Eye (tissue), 1 donor: ENCODE data around the gene CFAP46.
"Not testable (repeated sequence)": the region's sequence is repeated elsewhere in the genome, so short reads cannot be mapped to it uniquely, and the experiment has no call there.

Experiments used
- DNase-seq: peaks from one replicate; pipeline ENCODE4 v3.0.0-alpha.2; 2015

CFAP46 gene

DNA sequence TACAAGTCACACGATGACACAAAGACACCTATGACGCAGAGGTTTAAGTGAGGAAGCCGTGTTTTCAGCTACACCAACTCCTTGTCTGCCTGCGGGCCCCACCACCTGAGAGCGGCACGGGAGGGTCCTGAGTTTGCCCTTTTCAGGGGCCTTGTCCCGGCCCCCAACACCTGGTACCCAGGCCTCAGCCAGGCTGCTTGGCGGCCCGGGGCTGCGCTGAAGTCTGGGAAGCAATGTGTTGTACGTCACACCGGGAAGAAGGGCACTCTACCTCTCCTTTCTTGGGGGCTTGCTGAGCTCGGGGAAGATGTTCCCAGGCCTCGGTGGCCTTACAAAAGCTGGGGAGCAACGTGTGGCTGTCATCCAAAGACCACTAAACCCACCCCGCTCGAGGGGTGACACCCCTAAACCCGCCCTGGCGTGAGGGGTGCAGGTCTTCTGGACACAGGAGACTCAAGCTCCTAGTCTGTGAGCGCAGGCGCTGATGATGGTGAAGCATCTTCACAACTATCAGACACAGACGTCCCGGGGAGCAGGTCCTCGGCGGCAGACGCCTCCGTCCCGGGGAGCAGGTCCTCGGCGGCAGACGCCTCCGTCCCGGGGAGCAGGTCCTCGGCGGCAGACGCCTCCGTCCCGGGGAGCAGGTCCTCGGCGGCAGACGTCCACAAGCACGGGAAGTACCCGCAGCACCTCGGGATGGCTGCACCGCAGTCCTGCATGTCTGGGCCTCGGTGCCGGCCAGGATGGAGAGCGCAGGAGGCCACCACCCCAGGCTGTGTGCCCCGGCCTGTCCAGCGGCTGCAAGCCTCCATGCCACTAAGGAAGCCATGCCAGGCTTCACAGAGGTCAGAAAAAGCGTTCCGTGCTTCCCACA lies 15.4 kb downstream of the CFAP46 start:
- no peak for DNase-seq

DNA sequence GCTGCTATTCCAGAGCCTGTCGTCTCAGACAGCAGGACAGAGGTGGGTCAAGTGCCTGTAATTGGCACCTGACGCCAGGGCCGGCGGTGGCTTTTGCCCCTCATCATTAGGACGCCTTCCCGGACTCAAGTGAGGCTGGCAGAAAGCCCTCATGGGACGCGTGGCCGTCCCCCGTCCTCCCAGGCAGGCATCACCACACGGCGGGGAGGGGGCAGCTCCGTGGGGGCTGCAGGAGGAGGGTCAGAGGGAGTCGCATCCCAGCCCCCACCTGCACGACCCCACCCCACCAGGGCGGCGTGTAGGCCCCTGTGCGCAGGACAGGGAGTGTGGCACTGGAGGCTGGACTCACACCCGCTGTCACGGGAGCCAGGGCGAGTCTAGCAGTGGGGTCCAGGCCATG lies 16.3 kb downstream of the CFAP46 start:
- DNase-seq = no peak

DNA sequence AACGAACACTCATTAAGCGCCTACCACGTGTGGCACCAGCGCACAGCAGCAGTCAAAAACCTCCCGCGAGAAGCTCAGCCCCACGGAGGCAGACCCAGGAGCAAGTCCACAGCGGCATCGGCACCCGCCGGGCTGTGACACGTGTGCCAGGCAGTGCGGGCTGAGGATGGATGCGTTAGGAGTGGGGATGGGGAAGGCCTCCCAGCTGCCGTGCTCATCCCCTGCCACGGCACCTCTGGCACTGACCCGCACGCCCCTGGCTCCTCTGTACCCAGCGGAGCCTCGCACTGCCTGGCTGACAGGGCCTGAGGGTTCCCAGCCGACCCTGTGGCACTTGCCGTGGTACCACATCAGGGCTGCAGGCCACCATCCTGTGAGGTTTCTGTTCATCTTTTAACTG lies 16.8 kb downstream of the CFAP46 start:
- DNase-seq = no peak

DNA sequence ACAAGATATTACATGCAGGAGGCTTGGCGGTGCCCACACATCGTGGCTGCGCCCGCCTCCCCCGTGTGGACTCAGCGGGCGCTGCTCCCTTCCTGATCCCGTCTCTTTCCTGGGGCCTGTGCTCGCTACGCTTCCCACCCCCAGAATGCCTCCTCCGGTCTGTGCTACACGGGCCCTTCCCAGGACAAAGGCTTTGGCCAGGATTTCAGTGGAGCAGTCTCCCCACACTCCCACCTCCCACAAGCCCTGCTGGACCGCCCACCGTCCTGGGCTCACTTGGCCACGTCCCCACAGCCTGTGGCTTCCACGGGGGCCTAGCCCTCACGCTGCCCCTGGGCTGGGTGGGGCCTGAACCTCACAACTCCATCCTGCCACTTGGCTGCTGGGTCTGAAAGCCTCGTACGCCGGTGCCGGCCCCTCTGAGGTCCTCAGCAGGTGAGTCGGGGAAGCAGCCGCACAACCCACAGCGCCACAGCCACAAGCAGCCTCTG lies 17.3 kb downstream of the CFAP46 start:
- no peak for DNase-seq

DNA sequence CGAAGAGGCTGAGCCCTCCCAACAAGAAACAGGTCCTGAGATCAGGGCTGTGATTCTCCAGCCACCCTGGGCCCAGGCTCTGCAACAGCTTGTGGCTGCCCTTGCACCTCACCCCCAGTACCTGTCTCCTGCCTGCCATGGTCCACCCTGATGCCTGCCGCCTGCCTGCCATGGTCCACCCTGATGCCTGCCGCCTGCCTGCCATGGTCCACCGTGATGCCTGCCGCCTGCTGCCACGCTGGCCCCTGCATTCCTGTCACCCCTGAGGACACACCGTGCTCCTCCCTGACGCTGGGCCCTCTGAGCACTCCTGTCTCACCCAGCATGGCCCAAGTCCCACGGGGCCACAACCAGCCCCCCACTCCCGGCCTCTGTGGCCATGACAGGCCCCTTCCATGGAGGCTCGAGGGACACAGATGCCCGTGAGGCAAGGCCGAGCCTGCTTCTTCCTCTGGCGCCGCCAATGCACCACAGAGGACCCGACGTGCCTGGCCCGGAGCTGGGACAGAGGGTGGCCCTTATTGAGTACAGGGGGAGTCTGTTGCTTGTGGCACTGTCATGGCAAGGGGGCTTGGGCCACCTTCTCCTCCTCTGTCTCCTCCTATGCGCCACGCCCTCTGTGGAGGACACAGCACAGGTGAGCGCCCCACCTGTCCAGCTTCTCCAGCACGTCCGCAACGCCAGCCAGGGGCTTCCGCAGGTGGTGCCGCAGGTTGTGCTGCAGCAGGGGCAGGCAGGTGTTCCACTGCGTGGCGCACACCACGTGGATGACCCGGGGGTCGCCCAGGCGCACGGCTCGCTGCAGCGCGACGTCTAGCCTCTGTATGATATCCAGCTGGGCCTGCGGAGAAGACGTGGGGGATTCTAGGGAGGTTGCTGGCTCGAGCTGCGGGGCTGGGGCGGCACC lies 18.1 kb downstream of the CFAP46 start:
- DNase-seq = no peak

DNA sequence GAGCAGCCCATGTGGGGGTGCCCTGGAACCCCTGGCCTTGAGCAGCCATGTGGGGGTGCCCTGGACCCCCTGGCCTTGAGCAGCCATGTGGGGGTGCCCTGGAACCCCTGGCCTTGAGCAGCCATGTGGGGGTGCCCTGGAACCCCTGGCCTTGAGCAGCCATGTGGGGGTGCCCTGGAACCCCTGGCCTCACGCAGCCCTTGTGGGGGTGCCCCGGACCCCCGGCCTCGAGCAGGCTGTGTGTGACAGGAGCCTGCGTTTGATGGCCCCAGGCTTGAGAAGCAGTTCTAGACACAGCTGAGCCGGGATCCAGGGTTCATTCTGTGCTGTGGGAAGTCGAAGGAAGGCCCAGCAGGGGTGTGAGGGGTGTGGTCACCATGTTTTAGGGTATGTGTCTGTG lies 19.0 kb downstream of the CFAP46 start:
- DNase-seq = not testable (repeated sequence)

DNA sequence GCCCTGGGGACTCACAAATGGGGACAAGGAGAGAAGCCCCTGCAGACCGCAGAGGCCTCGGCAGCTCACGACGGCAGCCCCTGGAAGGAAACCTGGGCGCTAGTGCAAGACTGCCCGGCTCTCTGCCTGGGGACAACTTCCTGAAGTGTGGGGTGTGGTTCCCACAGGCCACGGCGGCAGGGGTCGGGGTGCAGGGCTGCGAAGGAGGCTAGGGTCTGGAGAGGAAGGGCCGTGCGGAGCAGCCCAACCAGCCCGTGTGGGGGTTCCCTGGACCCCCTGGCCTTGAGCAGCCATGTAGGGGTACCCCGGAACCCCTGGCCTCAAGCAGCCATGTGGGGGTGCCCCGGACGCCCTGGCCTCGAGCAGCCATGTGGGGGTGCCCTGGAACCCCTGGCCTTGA lies 19.5 kb downstream of the CFAP46 start:
- no peak for DNase-seq

DNA sequence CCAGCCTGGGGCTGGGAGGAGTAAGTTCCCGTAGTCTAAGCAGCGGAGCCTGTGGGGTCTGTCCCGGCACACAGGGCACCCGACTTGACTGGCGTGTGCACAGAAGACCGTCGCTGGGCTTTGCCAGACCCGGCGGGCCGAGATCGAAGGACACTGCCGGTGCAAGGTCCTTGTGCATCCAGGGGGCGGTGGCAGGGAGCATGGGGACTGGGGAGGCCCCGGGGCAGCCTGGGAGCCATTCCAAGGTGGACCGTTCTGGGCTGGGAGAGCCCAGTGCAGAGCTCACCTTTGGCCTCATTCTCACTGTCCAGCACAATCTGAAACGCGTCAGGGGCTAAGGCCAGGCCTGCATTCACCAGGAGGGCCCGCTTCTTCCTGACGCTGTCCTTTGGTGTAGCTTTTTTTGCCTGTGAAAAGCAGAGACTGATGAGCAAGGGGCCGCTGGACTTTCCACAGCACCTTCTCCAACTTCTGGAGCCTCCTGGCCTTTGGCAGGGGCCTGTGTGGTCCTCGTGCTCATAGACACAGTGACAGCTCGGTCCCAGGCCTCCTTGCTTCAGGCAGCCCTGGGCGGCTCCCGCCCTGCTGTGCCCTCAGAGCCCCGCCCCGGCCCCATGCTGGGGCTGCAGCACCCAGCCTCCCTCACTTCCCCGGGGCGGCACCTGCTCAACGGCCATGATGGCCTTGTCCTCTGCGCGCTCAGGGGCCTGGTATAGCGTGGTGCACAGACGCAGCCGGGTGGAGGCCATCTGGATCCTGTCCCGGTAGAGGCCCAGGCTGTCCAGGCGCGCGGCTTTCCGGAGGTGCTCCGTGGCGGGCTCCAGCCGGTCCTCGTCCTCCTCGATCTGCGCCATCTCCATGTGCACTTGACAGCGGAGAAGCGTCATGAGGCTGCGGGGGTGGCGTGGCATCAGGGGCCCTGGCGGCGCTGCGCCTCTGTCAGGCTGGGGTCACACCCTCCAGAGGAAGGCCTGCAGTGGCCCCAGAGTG lies 20.3 kb downstream of the CFAP46 start:
- DNase-seq = no peak

DNA sequence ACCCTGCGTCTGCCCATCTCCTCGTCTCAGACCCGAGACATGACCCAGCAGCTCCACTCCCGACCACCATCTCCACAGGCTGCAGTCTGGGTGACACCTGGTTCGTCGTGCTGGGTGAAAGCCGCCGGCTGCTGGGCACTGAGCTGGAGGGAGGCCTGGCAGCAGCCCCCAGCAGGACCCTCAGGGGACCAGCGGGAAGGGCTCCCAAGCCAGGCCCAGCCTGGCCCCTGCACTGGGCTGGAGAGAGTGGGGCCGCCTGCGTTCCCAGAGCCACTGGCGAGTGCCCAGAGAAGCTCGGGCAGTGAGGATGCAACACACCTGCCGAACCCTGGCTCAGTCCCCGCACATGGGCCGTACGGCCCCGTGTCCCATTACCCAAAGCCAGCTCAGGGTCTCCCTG lies 21.3 kb downstream of the CFAP46 start:
- no peak for DNase-seq

DNA sequence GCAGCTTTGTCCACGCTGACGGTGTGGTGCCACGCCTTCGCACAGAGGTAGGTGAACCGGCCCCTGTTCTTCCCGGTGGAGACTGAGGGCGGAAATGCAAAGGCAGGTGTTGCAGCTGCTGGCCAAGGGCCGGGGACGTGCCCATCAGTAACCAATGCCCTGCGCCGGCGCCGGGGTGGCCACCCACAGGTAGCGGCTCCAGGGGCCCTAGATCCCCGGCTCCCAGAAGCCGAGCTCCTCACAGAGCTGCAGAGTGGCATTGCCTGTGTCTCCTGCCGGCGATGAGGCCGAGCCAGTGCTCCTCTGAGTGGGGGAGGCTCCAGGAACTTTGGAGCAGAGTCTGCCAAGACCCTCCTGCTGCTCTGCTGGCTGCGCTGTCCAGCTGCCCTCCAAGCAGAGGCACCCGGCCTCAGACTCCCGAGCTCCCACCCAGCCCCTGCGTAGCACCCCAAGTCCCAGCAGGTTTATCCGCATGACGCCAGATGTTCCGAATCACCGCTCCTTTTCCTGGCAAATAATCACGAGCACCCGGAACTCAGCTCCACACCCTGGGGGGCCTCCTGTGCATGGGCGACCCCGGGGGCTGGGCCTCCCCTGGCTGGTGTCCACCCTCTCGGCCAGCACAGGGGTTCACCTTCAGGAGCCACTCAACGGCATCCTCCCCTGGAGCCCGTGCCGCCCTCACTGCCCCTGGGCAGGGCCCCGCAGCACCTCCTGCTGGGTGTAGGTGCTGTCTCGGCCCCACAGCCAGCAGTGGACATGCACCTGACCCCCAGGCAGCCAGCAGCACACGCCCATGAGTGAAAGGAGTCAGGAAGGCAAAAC lies 22.1 kb downstream of the CFAP46 start:
- no peak for DNase-seq

DNA sequence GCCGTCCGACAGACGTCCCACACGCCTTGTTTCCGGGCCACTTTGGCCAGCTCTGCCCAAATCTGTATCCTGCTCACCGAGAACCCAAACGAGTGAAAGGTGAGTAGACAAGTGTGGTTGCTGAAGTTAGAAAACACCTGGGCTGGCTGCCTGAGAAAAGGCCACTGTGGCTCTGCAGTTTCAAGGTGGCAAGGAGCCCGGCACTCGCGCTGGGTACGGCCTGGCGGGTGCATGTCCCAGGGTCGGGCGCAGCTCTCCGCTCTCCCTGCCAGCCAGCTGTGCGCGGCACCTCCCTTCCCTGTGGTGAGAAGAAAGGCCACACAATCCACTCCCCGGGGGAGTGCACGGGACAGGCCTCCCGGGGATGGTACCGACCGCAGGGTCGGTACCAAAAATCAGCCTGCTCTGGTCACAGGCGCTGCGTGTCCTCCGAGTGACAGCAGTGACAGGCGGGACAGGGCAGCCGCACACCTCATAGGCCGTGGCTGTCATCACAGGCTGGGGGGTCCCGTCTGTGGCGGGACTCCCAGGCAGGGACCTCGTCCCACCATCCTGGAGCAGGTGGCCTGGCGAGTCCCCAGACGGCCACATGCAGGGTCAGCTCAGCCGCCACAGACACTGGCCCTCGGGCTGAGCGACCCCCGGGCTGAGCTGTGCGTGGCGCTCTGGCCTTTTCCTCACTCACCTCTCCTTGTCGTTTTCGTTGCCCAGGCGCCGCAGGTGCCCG lies 22.8 kb downstream of the CFAP46 start:
- DNase-seq = no peak

DNA sequence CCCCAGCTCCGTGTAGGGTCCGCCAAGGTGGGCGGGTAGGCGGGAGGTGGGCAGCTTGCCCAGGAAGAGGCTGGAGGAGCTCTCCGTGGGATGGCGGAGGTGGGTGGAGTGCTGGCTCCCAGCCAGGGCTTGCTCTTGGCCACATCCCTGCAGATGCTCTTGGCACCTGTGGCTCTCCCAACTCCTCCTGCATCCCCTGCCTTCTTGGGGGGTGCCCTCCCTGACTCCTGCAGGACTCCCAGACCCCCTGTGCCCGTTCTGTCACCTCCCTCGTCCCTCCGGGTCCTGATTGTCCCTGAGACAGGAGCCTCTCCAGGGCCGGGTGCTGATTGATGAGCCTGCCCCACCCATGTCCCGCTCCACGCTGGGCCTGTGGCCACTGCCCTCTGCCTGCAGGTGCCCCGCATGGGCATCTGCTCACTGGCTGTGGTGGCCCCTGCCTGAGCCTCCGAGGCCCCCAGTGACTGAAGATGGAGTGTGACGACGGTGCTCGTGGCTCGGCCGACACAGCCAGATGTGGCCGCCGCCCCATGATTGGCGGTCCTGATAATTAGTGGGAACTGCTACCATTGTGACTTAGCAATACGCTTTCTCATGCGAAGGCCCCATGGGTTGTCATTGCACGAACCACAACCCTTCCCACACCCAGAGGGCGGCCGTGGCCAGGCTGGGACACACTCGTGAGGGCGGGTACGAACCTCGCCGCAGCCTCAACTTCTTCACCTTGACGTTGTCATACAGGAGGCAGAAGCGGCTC lies 23.6 kb downstream of the CFAP46 start:
- DNase-seq = no peak

DNA sequence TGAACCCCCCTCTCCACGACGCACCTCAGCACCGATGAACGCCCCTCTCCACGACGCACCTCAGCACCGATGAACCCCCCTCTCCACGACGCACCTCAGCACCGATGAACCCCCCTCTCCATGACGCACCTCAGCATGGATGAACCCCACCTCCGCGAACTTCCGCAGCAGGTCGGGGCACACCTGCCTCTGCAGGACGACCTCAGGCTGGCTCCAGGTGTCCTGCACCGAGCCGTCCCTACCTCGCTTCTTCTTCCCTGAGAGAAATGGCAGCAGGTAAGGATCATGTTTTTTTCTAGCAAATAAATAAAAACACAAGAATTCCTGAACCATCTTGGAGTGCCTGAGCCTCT lies 24.1 kb downstream of the CFAP46 start:
- no peak for DNase-seq

DNA sequence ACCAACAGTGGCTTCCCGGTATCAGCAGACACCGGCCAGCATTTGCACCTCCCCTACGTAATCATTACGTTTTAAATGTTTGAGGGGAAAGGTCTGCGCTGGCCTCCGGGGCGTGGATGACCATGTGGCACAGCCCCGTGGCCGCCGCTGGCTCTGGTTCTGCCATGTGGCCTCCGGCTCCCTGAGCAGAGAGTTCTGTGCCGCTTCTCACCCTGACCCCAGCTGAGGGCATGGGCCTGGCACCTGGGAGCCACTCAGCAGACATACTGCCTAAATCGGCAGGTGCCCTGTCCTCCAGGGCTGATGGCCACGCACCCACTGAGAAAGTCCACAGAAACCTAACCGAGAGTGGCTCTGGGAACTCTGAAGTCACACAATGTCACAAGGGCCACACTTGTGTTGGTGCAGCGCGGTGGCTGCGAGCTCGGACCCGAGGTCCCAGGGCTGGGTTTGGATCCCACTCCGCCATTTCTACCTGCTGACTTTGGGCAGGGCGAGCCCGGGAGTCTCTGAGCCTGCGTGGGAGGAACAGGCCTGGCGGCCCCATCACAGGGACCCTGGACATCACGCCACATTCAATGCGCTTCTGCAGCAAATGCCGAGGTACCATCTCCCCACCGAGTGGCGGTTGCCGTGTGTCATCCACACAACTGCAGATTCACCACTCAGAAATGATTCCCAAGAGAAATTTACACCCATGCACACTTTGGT lies 25.3 kb downstream of the CFAP46 start:
- no peak for DNase-seq

DNA sequence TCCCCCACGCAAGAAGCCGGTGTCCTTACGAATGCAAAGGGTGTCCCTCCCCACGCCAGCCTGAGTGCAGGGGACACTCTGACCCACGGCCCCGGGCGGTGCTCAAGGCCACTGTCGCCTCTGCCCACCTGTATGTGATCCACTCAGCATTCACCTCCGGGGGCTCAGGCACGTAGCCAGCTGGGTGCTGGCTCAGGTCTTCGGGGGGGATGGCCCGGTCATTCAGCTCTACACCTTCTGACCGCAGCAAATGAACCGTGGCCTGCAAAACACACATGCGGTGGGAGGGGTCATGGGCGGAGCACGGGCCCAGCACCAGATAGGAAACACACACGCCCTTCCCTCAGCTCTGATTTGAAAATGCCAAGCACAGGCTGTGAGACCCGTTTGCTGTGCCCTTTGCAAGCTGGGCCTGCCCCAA lies 25.9 kb downstream of the CFAP46 start:
- DNase-seq = no peak

DNA sequence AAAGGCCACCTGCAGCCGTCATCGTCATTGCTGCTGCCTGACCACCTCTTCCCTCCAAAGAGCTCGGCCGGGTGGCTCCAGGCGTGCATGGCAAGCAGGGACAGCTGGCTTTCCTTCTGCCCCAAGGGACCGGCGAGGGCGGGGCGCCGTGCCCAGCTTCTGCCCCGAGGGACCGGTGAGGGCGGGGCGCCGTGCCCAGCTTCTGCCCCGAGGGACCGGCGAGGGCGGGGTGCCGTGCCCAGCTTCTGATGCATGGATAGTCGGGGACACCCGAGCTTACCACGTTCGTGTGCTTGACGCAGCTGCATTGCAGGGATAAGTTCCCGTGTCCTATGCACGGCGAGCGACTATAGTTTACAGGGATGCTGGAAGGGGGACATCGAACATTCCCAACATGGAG lies 27.0 kb downstream of the CFAP46 start:
- no peak for DNase-seq

DNA sequence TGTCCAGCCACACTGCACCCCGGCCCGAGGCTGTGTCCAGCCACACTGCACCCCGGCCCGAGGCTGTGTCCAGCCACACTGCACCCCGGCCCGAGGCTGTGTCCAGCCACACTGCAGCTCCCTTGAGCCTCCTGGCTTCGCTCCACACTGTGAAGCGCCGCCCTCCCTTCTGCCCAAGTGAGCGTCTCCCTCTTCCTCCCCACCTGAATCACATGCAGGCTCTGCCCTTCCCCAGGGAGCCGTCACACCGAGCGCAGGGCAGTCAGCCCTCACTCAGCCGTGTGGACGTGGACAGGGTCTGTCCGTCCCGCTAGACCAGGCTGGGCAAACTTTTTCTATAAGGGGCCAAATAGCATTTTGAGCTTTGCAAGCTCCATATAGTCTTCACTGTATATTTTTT lies 27.6 kb downstream of the CFAP46 start:
- DNase-seq = no peak

DNA sequence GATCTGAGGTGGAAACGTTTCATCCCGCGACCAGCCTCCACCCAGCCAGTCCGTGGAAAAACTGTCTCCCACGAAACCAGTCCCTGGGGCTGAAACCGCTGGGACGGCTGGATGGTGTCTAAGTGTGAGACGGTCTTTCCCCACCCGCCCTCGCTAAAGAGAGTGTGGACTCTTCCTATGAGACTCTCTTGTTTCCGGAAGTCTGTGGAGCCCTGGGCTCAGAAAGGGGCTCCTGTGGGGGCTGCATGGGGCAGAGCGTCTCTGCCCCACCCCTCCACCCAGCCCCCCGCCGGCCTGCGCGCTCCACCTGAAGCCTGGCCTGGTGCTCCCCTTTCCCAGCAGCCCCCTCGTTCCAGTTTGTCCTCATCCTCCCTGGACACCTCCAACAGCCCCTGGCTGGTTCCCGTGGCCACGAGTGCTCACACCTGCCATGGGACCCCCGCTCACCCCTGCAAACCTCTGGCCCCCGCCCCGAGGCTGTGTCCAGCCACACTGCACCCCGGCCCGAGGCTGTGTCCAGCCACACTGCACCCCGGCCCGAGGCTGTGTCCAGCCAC lies 28.7 kb downstream of the CFAP46 start:
- no peak for DNase-seq
